Measurements from ENCODE around the gene PLB1.

The PLB1 gene

GRCh38 chr2:28631514-28632206 lies 135.8 kb downstream of the PLB1 start:
- no peak for TF ChIP-seq EZH2phosphoT487 (IDR thresholded peaks at IDR 0.05; ENCODE audit: low read length)
- TF ChIP-seq CTCF (IDR thresholded peaks at IDR 0.05; ENCODE audit: low read length) = no peak
- no peak for TF ChIP-seq EZH2 (optimal IDR thresholded peaks at IDR 0.05; ENCODE audit: low read depth, low read length)
- Histone ChIP-seq H2AFZ (ENCODE audit: low read length) (no peak overlapping the region), H4K20me1 (ENCODE audit: insufficient read depth, low read length) (no peaks in the 10 kb centered on the region)

GRCh38 chr2:28632791-28633190 lies 136.9 kb downstream of the PLB1 start:
- Histone ChIP-seq H3K27me3 (replicated peaks; ENCODE audit: insufficient read depth, low read length) (no peaks in the 10 kb centered on the region), H3K4me1 (ENCODE audit: low read length) (no peaks in the 10 kb centered on the region), H3K9me3 (replicated peaks; ENCODE audit: insufficient read depth, low read length) (no peaks in the 10 kb centered on the region), H3K27ac (ENCODE audit: low read length) (no peak overlapping the region), H3K4me3 (ENCODE audit: low read length) (no peak overlapping the region), H3K9me2 (replicated peaks; ENCODE audit: insufficient read depth, low read length) (no peaks in the 10 kb centered on the region), H3K36me3 (replicated peaks; ENCODE audit: insufficient read depth, low read length) (no peaks in the 10 kb centered on the region), H3F3A (ENCODE audit: insufficient read depth, low read length) (no peaks in the 10 kb centered on the region), H3K4me2 (ENCODE audit: low read depth, low read length) (no peak overlapping the region), H4K20me1 (ENCODE audit: insufficient read depth, low read length) (no peaks in the 10 kb centered on the region), H3K9ac (ENCODE audit: low read length) (no peak overlapping the region), H2AFZ (ENCODE audit: low read length) (no peak overlapping the region), H3K79me2 (ENCODE audit: low read length) (no peaks in the 10 kb centered on the region)
- DNase-seq = no peak
- TF ChIP-seq EZH2phosphoT487 (IDR thresholded peaks at IDR 0.05; ENCODE audit: low read length) (no peak), CTCF (IDR thresholded peaks at IDR 0.05; ENCODE audit: low read length) (no peak), EZH2 (optimal IDR thresholded peaks at IDR 0.05; ENCODE audit: low read depth, low read length) (no peak)

More at GRCh38 chr2:28631514-28632206, 135.8 kb downstream of the PLB1 start:
- no peak overlapping the region for H3K9ac ChIP-seq (ENCODE audit: low read length)
- DNase-seq = no peak
- H3F3A ChIP-seq (ENCODE audit: insufficient read depth, low read length) = no peaks in the 10 kb centered on the region
- no peaks in the 10 kb centered on the region for H3K9me2 ChIP-seq (replicated peaks; ENCODE audit: insufficient read depth, low read length)
- H3K27me3 ChIP-seq (replicated peaks; ENCODE audit: insufficient read depth, low read length) = no peaks in the 10 kb centered on the region
- no peaks in the 10 kb centered on the region for H3K4me1 ChIP-seq (ENCODE audit: low read length)
- no peaks in the 10 kb centered on the region for H3K79me2 ChIP-seq (ENCODE audit: low read length)
- H3K36me3 ChIP-seq (replicated peaks; ENCODE audit: insufficient read depth, low read length) = no peaks in the 10 kb centered on the region
- H3K4me3 ChIP-seq (ENCODE audit: low read length) = no peak overlapping the region
- H3K9me3 ChIP-seq (replicated peaks; ENCODE audit: insufficient read depth, low read length) = no peaks in the 10 kb centered on the region
- no peak overlapping the region for H3K4me2 ChIP-seq (ENCODE audit: low read depth, low read length)
- H3K27ac ChIP-seq (ENCODE audit: low read length) = no peak overlapping the region

GRCh38 chr2:28633204-28633603 lies 137.3 kb downstream of the PLB1 start:
- Histone ChIP-seq H3K9me2 (replicated peaks; ENCODE audit: insufficient read depth, low read length) (no peaks in the 10 kb centered on the region), H4K20me1 (ENCODE audit: insufficient read depth, low read length) (no peaks in the 10 kb centered on the region), H3K9ac (ENCODE audit: low read length) (no peak overlapping the region), H3K4me2 (ENCODE audit: low read depth, low read length) (no peak overlapping the region), H2AFZ (ENCODE audit: low read length) (no peak overlapping the region), H3K4me3 (ENCODE audit: low read length) (no peak overlapping the region), H3K36me3 (replicated peaks; ENCODE audit: insufficient read depth, low read length) (no peaks in the 10 kb centered on the region), H3K27ac (ENCODE audit: low read length) (no peak overlapping the region), H3K79me2 (ENCODE audit: low read length) (no peaks in the 10 kb centered on the region), H3K4me1 (ENCODE audit: low read length) (no peaks in the 10 kb centered on the region), H3K9me3 (replicated peaks; ENCODE audit: insufficient read depth, low read length) (no peaks in the 10 kb centered on the region), H3F3A (ENCODE audit: insufficient read depth, low read length) (no peaks in the 10 kb centered on the region), H3K27me3 (replicated peaks; ENCODE audit: insufficient read depth, low read length) (no peaks in the 10 kb centered on the region)
- no peak for DNase-seq
- TF ChIP-seq EZH2phosphoT487 (IDR thresholded peaks at IDR 0.05; ENCODE audit: low read length) = no peak
- no peak for TF ChIP-seq EZH2 (optimal IDR thresholded peaks at IDR 0.05; ENCODE audit: low read depth, low read length)
- TF ChIP-seq CTCF (IDR thresholded peaks at IDR 0.05; ENCODE audit: low read length) = no peak

Data from MM.1S (cell line).